Neural crest cell (in vitro differentiated cells): ENCODE measurements around the gene RYR1. TPM values are rescaled to one million over a fixed set of nuclear protein-coding genes. Genes with fewer than 3 reads are reported as not detected.
A peak's percentile ranks its signal among the peaks of the same experiment; 100 is the strongest.
"Not testable (repeated sequence)": the region's sequence is repeated elsewhere in the genome, so short reads cannot be mapped to it uniquely, and the experiment has no call there.

Source experiments
- DNase-seq: peaks from one replicate; pipeline ENCODE4 v3.0.0; 2021; ENCODE audit warnings: low read depth, mixed read lengths, low spot score
- H3K27ac Mint-ChIP-seq: one replicate; pipeline ENCODE4 v1.8.0; 2021; ENCODE audit warnings: mild to moderate bottlenecking, mixed read lengths; ENCODE audit not compliant: unreplicated experiment
- H3K27me3 Mint-ChIP-seq: 2 replicates; pipeline ENCODE4 v1.8.0; 2021; ENCODE audit warnings: low read depth, mild to moderate bottlenecking, mixed read lengths
- H3K36me3 Mint-ChIP-seq: 2 replicates; pipeline ENCODE4 v1.8.0; 2021; ENCODE audit warnings: low read depth, mild to moderate bottlenecking, mixed read lengths
- H3K4me1 Mint-ChIP-seq: 2 replicates; pipeline ENCODE4 v1.8.0; 2021; ENCODE audit warnings: mixed read lengths
- H3K4me3 Mint-ChIP-seq: one replicate; pipeline ENCODE4 v1.8.0; 2021; ENCODE audit warnings: mild to moderate bottlenecking, mixed read lengths
- H3K9me3 Mint-ChIP-seq: 2 replicates; pipeline ENCODE4 v1.8.0; 2021; ENCODE audit warnings: mixed read lengths
- CTCF ChIP-seq: fragments of 200-600 bp; sonication (generic); conservative IDR thresholded peaks from 2 replicates; pipeline ENCODE4 v1.5.0; 2021; ENCODE audit warnings: antibody characterized with exemption, mild to moderate bottlenecking
- total RNA-seq: library from RNA; stranded (reverse); gene quantifications from 2 replicates; pipeline ENCODE4 v1.2.1, GENCODE V29; 2021

Gene RYR1
- total RNA-seq, 1 donor from 2014 or later: 1.1 TPM

GRCh38 chr19:38411041-38411712 lies 22.3 kb upstream of the RYR1 start:
- no peak overlapping the region for H3K27ac Mint-ChIP-seq

GRCh38 chr19:38411898-38412297 lies 21.6 kb upstream of the RYR1 start:
- H3K36me3 Mint-ChIP-seq, DNase-seq, H3K9me3 Mint-ChIP-seq, H3K4me3 Mint-ChIP-seq, H3K27me3 Mint-ChIP-seq, H3K4me1 Mint-ChIP-seq: not testable (repeated sequence)
- peak overlapping the region; percentile 27 for H3K27ac Mint-ChIP-seq

More at GRCh38 chr19:38411041-38411712, 22.3 kb upstream of the RYR1 start:
- Mint-ChIP-seq H3K4me1 (no peaks in the 10 kb centered on the region), H3K9me3 (no peaks in the 10 kb centered on the region), H3K27me3 (no peaks in the 10 kb centered on the region), H3K36me3 (no peaks in the 10 kb centered on the region), H3K4me3 (no peak overlapping the region)
- no peak for DNase-seq
- no peak for TF ChIP-seq CTCF

GRCh38 chr19:38412491-38412890 lies 21.0 kb upstream of the RYR1 start:
- no peaks in the 10 kb centered on the region for H3K9me3 Mint-ChIP-seq
- H3K4me1 Mint-ChIP-seq: peaks cover 5% of the 10 kb centered on the region
- no peak overlapping the region for H3K4me3 Mint-ChIP-seq
- H3K27me3 Mint-ChIP-seq: peaks cover 9% of the 10 kb centered on the region
- H3K27ac Mint-ChIP-seq: no peak overlapping the region
- no peak for TF ChIP-seq CTCF
- no peak for DNase-seq
- H3K36me3 Mint-ChIP-seq: no peaks in the 10 kb centered on the region

GRCh38 chr19:38412961-38413360 lies 20.5 kb upstream of the RYR1 start:
- TF ChIP-seq CTCF: no peak
- Mint-ChIP-seq H3K36me3 (no peaks in the 10 kb centered on the region), H3K27ac (no peak overlapping the region), H3K27me3 (peaks cover 14% of the 10 kb centered on the region), H3K4me1 (peaks cover 10% of the 10 kb centered on the region), H3K4me3 (no peak overlapping the region), H3K9me3 (no peaks in the 10 kb centered on the region)
- DNase-seq: no peak

GRCh38 chr19:38413416-38413815 lies 20.1 kb upstream of the RYR1 start:
- no peaks in the 10 kb centered on the region for H3K36me3 Mint-ChIP-seq
- peaks cover 12% of the 10 kb centered on the region for H3K4me1 Mint-ChIP-seq
- no peak overlapping the region for H3K27ac Mint-ChIP-seq
- peaks cover 15% of the 10 kb centered on the region for H3K27me3 Mint-ChIP-seq
- H3K4me3 Mint-ChIP-seq: no peak overlapping the region
- TF ChIP-seq CTCF: no peak
- no peak for DNase-seq
- no peaks in the 10 kb centered on the region for H3K9me3 Mint-ChIP-seq

- Mint-ChIP-seq H3K9me3 (no peaks in the 10 kb centered on the region), H3K27ac (no peak overlapping the region), H3K36me3 (no peaks in the 10 kb centered on the region), H3K27me3 (peaks cover 28% of the 10 kb centered on the region), H3K4me3 (peak overlapping the region; percentile 83), H3K4me1 (peaks cover 12% of the 10 kb centered on the region)
- no peak for TF ChIP-seq CTCF
- DNase-seq: no peak
These were observed 16.3 kb upstream of the RYR1 start for GRCh38 chr19:38417146-38417543.
